DLD1 (cell line): ENCODE data around the gene GLP2R.
"Not testable (repeated sequence)": the region's sequence is repeated elsewhere in the genome, so short reads cannot be mapped to it uniquely, and the experiment has no call there.

Experiments used
- in situ Hi-C: cut with HindIII; loops from 2 replicates; pipeline ENCODE4 v1.10.0; 2017; ENCODE audit warnings: low sequenced_read_pairs

GLP2R gene

GRCh38 chr17:9825641-9826150 is at the start of gene GLP2R:
Gene GLP2R (plus strand): TSS chr17:9825924. CDS start chr17:9826064, 140 bp downstream.
- in situ Hi-C loops = no loop called here

GRCh38 chr17:9776911-9777310 is 48.8 kb upstream of the GLP2R start:
- in situ Hi-C loops = no loop called here

GRCh38 chr17:9780552-9780951 is 45.2 kb upstream of the GLP2R start:
- in situ Hi-C loops = no loop called here

DNA sequence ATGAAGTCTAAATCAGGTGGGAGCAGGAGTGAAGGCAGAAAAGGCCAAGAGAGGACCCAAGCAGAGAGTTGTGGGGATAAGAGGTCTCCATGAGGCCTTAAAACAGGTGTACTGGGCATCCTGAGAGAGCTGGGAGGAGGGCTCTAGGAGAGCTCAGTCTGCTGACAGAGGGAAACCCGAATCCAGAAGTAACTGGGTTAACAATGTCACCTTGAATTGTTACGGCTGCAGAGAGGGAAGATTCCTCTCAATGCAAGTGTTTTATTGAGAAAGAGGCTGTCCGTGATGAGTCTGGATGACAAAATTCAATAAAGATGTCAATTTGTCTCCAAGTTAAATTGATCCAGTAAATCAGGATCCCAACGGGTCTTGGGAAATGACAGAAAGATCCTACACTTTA is 42.7 kb upstream of the GLP2R start:
- in situ Hi-C loops = no loop called here

DNA sequence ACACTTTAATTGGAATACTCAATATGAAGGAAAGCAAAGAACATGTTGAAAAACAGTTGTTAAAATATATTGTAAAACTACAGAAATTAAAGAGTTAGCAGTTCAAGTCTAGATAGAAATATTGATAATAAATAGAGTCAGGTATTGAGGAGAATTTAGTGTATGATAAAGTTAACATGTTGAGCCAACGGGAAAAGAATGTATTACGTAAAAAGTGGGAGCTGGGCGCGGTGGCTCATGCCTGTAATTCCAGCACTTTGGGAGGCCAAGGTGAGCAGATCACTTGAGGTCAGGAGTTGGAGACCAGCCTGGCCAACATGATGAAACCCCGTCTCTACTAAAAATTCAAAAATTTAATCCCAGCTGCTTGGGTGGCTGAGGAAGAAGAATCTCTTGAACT is 42.3 kb upstream of the GLP2R start:
- in situ Hi-C loops = not testable (repeated sequence)

- in situ Hi-C loops = no loop called here
Measured at GRCh38 chr17:9784544-9784943, 41.2 kb upstream of the GLP2R start.

DNA sequence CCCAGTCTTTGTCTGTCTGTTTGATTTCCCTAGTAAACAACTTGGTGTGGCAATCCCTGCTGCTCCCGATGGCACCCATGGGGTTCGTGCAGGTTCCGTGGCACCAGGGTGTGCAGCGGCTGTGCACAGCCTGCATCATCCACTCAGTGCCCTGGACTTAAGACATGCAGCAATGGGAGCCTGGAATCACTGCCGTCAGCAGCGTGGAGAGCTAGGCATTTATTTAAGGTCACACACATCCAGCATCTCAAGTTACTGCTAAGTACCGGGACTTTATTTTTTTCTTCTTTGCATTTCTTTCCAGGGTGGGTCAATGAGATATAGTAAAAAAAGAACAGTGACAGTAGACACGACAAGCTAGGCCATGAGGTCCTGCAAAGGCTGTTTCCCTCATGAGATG is 37.1 kb upstream of the GLP2R start:
- in situ Hi-C loops = no loop called here

- in situ Hi-C loops = no loop called here
Measured at GRCh38 chr17:9790316-9790715, 35.4 kb upstream of the GLP2R start.

- in situ Hi-C loops = no loop called here
Measured at GRCh38 chr17:9790889-9791876, 34.5 kb upstream of the GLP2R start, which contains the start of gene DHRS7C. Gene DHRS7C (minus strand): TSS chr17:9791592. CDS start chr17:9791284, 308 bp downstream.

- in situ Hi-C loops = no loop called here
Measured at GRCh38 chr17:9792181-9792840, 33.4 kb upstream of the GLP2R start.

DNA sequence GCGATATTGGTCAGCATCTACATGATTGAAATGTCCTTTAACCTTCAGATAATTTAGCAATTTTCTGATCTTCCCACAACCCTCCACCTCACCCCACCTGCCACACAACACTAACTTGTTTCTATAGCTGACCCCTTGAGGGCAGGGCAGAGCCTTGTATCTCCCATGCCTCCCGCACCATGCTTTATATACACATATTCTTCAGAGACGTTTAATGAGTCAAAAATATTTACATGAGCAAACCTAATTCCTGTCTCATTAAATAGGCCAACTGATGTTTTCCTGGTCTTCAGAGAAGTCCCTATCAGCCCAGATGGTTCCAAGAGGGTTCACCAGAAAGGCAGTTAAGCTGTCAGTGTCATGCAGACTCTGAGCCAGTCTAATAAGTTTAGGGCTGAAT is 27.7 kb upstream of the GLP2R start:
- in situ Hi-C loops = no loop called here

DNA sequence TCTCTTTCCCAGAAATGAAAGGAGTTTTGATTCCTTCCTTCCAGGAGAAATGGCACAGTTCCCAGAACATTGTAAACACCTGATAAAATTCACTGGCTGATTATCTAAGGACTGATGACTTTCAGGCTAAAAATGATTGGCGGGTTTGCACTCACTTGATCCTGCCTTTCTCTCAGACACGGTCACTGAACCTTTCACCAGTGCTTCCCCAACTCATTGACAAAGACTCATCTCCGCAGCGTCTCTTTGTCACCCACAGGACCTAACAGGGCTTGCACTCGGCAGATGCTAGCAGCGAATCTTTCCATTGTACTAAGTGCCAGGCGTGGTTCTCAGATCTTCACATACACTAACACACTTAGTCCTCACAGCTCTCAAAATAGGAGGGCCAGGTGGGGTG is 27.0 kb upstream of the GLP2R start:
- in situ Hi-C loops = no loop called here

DNA sequence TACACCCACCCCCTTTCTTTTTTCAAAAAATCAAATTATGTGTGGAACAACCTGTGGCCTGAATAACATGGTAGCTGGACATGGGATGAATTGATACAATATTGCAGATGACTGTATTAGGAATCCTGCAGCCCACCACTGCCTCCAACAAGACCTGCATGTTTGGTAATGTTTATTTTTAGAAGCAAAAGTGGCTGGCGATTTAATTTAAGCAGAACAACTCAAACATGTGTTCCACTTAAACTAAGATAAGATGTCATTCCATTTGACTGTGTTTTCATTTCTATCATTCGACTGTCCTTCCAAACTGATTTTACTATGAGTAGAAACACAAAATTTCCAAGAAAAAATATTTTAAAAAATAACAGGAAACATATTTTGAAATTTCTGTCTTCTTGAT is 24.2 kb upstream of the GLP2R start:
- in situ Hi-C loops = no loop called here

- in situ Hi-C loops = no loop called here
Measured at GRCh38 chr17:9802294-9802693, 23.4 kb upstream of the GLP2R start.

DNA sequence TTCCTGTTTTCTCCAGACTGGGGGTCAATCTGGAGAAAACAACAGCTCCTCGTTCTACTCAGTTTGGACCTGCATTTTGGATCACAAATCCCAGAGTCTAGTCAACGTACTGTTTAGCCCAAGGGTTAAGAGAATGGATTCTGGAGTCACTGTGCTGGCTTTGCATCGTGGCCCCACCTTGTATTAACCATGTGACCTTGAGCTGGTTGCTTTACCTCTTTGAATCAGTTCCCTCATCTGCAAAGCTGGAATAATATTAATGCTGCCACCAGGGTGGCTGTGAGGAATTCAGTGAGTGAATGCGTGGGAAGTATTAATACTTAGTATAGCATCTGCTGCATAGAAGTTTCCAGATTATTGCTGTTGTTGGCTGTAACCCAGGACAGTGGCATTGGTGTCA is 23.0 kb upstream of the GLP2R start:
- in situ Hi-C loops = no loop called here

DNA sequence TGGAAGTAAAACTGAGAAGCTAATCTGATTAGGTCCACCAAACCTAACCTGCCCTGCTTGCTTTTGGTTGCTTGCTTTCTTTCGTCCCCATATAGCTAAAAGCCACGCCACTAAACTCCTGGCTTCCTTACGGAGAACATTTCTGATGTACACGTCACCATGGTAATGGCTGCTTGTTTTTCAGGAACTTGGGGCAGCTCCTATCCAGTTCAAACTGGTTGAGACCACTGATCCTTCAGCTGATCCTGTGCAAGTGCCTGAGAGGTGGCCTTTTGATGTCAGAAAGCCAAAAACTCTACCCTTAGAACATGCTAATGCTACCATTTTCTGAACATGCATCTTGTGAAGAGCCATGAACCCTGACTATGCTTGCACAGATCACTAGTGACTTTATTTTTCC is 20.0 kb upstream of the GLP2R start:
- in situ Hi-C loops = no loop called here

- in situ Hi-C loops = no loop called here
Measured at GRCh38 chr17:9806699-9807098, 19.0 kb upstream of the GLP2R start.

- in situ Hi-C loops = no loop called here
Measured at GRCh38 chr17:9809409-9809808, 16.3 kb upstream of the GLP2R start.

DNA sequence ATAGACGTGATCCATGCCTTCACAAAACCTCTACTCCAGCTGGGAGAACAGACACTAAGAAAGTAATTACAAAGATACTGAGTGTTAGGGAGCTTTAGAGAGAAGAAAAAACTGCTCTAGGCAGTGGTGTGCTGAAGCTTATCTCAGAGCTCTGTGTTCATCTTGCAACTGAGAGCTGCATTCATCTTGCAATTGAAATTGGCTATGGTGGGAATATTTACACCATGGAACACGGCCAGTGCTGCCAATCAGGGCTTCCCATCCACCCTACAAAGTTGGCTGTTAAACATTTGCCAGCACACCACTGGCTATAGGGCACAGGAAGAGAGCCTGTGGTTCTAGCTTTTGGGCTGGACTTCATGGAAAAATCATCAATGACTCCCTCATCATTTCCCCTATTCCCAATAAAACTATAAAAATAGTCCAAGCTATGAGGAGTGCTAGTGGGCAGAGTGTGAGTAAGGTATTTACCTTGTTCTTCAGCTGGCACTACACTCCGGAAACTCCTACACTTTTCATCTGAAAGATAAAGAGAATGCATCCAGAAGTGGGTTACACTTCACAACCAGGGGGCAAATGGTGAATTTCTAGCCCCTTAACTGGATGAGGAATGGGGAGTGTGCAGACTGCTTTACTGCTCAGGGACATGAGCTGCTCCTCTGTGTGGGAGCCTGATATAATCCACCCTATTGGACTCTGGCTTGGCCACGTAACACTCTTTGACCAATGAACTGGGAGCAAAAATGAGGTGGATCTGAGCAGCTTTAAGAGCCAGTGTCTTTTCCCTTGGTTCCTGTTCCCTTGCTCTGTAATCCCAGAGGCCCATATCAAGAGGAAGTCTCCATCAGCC is 15.4 kb upstream of the GLP2R start:
- in situ Hi-C loops = no loop called here

- in situ Hi-C loops = no loop called here
Measured at GRCh38 chr17:9811086-9811485, 14.6 kb upstream of the GLP2R start.

- in situ Hi-C loops = no loop called here
Measured at GRCh38 chr17:9811537-9811936, 14.2 kb upstream of the GLP2R start.
